Peyer's patch (tissue), 4 donors: ENCODE measurements around the gene TEX52. TPM values are rescaled to one million over a fixed set of nuclear protein-coding genes. Genes with fewer than 3 reads are reported as not detected.
A peak's percentile ranks its signal among the peaks of the same experiment; 100 is the strongest.

Source experiments
- DNase-seq, 3 donors: peaks; one replicate each; pipeline ENCODE4 v3.0.0-alpha.2; 2017 to 2019
- H3K27ac ChIP-seq, 4 donors: fragments of 200-600 bp; sonication (generic); one replicate each; pipeline ENCODE4 v1.5.1; 2016 to 2019
- H3K27me3 ChIP-seq, 2 donors: fragments of 200-600 bp; sonication (generic); one replicate each; pipeline ENCODE4 v1.5.1; 2019
- H3K36me3 ChIP-seq, 3 donors: fragments of 200-600 bp; sonication (generic); one replicate each; pipeline ENCODE4 v1.5.1; 2016 to 2019
- H3K4me1 ChIP-seq, 4 donors: fragments of 200-600 bp; sonication (generic); one replicate each; pipeline ENCODE4 v1.5.1; 2016 to 2019
- H3K4me3 ChIP-seq, 4 donors: fragments of 200-600 bp; sonication (generic); 1 replicate in 3 of 4; 2 replicates in 1 of 4; pipeline ENCODE4 v1.5.1; 2016 to 2019; ENCODE audit warnings: mild to moderate bottlenecking in 1 of 4
- H3K9me3 ChIP-seq, 4 donors: fragments of 200-600 bp; sonication (generic); one replicate each; pipeline ENCODE4 v1.5.1; 2016 to 2019; ENCODE audit warnings: mild to moderate bottlenecking in 1 of 4
- POLR2A ChIP-seq, 2 donors: fragments of 450-650 bp; IDR thresholded peaks; one replicate each; pipeline ENCODE4 v1.5.1; 2017; ENCODE audit warnings: antibody characterized with exemption in 2 of 2, mild to moderate bottlenecking in 2 of 2, moderate library complexity in 2 of 2
- total RNA-seq, 4 donors: library from RNA; depleted of rRNA; stranded (reverse); fragments of >200 nt; gene quantifications; one replicate each; pipeline ENCODE4 v1.1.0, GENCODE V29; 2016
- TF ChIP-seq, protein P1 (sequence below), 6 experiments: fragments of 450-650 bp in 4 of 6; fragments of 200-600 bp in 2 of 6; sonication (generic) in 1 of 6; IDR thresholded peaks; one replicate each; pipeline ENCODE4 v1.5.1; 2017 to 2019; ENCODE audit warnings: antibody characterized with exemption in 6 of 6, mild to moderate bottlenecking in 3 of 6, moderate library complexity in 1 of 6

Gene TEX52
- total RNA-seq, 4 donors from 2014 or later = 2.3 TPM; not detected in 3

DNA sequence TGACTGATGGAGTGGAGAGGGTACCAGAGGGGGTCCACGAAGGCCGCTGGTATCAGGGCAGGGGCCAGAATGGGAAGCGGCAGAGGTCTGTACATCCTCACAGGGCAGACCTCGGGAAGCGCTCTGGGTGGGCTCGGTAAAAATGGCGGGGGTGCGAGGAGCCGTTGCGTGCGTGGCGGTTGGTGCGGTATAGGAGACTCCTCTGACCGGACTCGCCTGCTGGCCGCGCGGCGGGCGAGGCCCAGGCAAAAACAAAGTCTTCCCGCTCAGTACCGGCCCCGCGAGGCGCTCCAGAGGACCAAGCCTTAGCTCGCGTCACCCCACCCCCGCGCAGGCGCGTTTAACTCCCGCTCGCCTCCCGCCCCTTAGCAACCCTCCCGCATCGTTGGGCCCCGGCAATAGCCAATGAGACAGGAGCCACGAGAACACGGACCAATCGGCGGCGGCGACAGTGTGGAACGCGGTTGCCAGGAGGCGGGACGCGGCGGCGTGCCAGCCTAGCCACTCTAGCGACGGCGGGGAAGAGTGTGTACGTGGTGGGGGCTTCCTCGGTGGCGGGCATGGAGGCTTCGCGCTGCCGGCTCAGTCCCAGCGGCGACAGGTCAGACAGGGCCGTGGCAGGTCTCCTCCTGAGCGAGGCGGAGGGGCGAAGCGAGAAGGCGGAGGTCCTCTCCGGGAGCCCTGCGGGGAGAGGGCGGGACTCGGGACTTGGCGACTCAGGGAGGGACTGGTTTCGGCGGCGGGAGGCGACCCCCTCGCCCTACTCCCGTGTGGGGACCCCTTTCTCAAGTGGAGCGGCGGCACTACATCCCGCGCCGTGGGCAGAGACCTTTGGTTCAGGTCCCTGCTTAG is 33.8 kb upstream of the TEX52 start, which contains the start of gene TULP3:
Gene TULP3 (plus strand): TSS at position 504 of the 852 bp plus-strand sequence. CDS start 57 bp downstream, at position 561.
- Histone ChIP-seq H3K9me3 (no peaks in the 10 kb centered on the region), H3K27me3 (no peaks in the 10 kb centered on the region), H3K4me1 (peaks cover 0 to 14% (median 2%) of the 10 kb centered on the region in 4 donors), H3K36me3 (peaks cover 0 to 10% (median 0%) of the 10 kb centered on the region in 3 donors), H3K27ac (peak within 1 kb of the TSS; percentile 77 to 92 (median 82)), H3K4me3 (peak within 1 kb of the TSS; percentile 64 to 94 (median 87))
- TF ChIP-seq, protein P1, sequence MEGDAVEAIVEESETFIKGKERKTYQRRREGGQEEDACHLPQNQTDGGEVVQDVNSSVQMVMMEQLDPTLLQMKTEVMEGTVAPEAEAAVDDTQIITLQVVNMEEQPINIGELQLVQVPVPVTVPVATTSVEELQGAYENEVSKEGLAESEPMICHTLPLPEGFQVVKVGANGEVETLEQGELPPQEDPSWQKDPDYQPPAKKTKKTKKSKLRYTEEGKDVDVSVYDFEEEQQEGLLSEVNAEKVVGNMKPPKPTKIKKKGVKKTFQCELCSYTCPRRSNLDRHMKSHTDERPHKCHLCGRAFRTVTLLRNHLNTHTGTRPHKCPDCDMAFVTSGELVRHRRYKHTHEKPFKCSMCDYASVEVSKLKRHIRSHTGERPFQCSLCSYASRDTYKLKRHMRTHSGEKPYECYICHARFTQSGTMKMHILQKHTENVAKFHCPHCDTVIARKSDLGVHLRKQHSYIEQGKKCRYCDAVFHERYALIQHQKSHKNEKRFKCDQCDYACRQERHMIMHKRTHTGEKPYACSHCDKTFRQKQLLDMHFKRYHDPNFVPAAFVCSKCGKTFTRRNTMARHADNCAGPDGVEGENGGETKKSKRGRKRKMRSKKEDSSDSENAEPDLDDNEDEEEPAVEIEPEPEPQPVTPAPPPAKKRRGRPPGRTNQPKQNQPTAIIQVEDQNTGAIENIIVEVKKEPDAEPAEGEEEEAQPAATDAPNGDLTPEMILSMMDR (IDR thresholded peaks at IDR 0.05) = peak in 2 of 6 experiments; percentile 6 to 16
- TF ChIP-seq POLR2A (IDR thresholded peaks at IDR 0.05) = peak; percentile 20 to 54
- DNase-seq = peak; percentile 98 to 99 (median 99)

DNA sequence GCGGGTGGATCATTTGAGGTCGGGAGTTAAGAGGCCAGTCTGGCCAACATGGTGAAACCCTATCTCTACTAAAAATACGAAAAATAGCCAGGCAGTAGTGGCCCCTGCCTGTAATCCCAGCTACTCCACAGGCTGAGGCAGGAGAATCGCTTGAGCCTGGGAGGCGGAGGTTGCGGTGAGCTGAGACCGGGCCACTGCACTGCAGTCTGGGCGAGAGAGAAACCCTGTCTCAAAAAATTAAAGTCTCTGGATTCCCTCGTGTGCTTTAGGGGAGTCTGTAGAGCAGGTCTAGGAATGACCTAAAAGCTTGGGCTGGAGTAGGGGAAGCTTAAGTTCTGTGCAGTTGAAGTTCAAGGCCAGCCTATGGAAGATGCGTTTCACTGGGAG is 33.2 kb upstream of the TEX52 start:
- DNase-seq = no peak
- Histone ChIP-seq H3K4me3 (peak overlapping the region; percentile 64 to 94 (median 87)), H3K9me3 (no peaks in the 10 kb centered on the region), H3K27me3 (no peaks in the 10 kb centered on the region), H3K36me3 (peaks cover 0 to 10% (median 0%) of the 10 kb centered on the region in 3 donors), H3K4me1 (peaks cover 0 to 14% (median 2%) of the 10 kb centered on the region in 4 donors), H3K27ac (peak overlapping the region; percentile 77 to 92 (median 82))
- TF ChIP-seq POLR2A (IDR thresholded peaks at IDR 0.05) = no peak
- TF ChIP-seq, protein P1 (IDR thresholded peaks at IDR 0.05) = no peak

DNA sequence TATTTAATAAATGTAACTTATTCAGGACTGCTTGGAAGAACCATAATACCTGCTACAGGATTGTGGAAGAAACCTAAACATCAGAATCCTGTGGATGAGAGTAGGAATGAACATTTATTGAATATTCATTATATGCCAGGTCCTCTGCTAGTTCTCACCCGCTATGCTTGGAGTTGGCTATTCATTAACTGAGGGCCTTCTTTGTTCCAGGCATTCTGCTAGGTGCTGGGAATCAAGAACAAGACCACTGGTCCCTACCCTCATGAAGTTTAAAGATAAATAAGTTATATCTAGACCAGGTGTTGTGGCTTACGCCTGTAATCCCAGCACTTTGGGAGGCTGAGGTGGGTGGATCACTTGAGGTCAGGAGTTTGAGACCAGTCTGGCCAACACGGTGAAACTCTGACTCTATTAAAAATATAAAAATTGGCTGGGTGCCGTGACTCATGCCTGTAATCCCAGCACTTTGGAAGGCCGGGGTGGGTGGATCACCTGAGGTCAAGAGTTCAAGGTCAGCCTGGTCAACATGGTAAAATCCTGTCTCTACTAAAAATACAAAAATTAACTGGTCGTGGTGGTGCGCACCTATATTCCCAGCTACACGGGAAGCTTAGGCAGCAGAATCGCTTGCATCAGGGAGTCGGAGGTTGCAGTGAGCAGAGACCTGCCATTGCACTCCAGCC is 30.1 kb upstream of the TEX52 start:
- H3K27ac ChIP-seq = no peak overlapping the region
- TF ChIP-seq POLR2A (IDR thresholded peaks at IDR 0.05) = no peak
- TF ChIP-seq, protein P1 (IDR thresholded peaks at IDR 0.05) = no peak
- H3K36me3 ChIP-seq = peaks cover 0 to 10% (median 0%) of the 10 kb centered on the region in 3 donors
- H3K4me3 ChIP-seq = no peak overlapping the region
- no peaks in the 10 kb centered on the region for H3K27me3 ChIP-seq
- peaks cover 0 to 14% (median 2%) of the 10 kb centered on the region in 4 donors for H3K4me1 ChIP-seq
- DNase-seq = no peak
- H3K9me3 ChIP-seq = no peaks in the 10 kb centered on the region

DNA sequence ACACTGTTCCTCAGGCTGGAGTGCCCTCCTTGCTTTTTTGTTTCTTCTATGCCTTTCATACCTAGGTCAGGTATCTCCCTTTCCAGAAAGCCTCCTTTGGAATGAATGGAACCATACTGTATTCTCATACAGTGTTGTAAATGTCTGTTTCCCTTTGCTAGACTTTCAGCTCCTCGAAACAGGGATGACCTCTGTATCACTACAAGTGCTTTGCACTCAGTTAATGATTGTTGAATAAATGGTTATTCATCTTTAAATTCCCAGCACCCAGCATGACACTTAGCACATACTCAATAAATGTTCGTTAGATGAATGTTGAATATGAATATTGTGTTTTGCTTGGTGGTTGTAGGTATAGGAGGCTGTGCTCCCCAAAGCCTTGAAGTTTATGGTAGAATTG is 28.0 kb upstream of the TEX52 start:
- Histone ChIP-seq H3K36me3 (peaks cover 0 to 10% (median 0%) of the 10 kb centered on the region in 3 donors), H3K27ac (peak overlapping the region in 1 of 4 donors; percentile 6), H3K4me1 (peaks cover 0 to 1% (median 0%) of the 10 kb centered on the region in 4 donors), H3K27me3 (no peaks in the 10 kb centered on the region), H3K4me3 (no peak overlapping the region), H3K9me3 (no peaks in the 10 kb centered on the region)
- DNase-seq = no peak
- no peak for TF ChIP-seq POLR2A (IDR thresholded peaks at IDR 0.05)
- TF ChIP-seq, protein P1 (IDR thresholded peaks at IDR 0.05) = no peak

DNA sequence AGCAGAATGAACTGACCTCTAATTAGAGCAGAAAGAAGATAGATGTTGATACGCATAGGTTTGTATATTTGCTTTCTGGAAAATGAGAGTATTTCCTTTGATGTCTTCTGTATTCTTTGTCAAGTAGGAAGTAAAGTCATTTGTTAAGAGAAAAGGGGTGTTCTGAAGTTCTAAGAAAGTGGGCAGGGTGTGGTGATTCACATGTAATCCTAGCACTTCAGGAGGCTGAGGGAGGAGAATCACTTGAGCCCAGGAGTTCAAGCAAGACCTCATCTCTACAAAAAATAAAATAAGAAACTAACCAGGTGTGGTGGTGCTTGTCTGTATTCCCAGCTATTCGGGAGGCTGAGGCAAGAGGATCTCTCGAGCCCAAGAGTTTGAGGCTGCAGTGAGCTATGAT is 23.0 kb upstream of the TEX52 start:
- Histone ChIP-seq H3K4me1 (peaks cover 0 to 16% (median 5%) of the 10 kb centered on the region in 4 donors), H3K27me3 (no peaks in the 10 kb centered on the region), H3K9me3 (no peaks in the 10 kb centered on the region), H3K27ac (no peak overlapping the region), H3K36me3 (no peaks in the 10 kb centered on the region), H3K4me3 (no peak overlapping the region)
- TF ChIP-seq, protein P1 (IDR thresholded peaks at IDR 0.05) = no peak
- TF ChIP-seq POLR2A (IDR thresholded peaks at IDR 0.05) = no peak
- DNase-seq = no peak
